HG03060 (cell line): ENCODE data around the gene XPO6.

ENCODE experiments used
- ATAC-seq: cut with Tn5 transposase; IDR thresholded peaks from one replicate; pipeline ENCODE4 v1.9.1; 2021; ENCODE audit warnings: low read depth, moderate number of reproducible peaks; ENCODE audit not compliant: unreplicated experiment

The XPO6 gene

DNA sequence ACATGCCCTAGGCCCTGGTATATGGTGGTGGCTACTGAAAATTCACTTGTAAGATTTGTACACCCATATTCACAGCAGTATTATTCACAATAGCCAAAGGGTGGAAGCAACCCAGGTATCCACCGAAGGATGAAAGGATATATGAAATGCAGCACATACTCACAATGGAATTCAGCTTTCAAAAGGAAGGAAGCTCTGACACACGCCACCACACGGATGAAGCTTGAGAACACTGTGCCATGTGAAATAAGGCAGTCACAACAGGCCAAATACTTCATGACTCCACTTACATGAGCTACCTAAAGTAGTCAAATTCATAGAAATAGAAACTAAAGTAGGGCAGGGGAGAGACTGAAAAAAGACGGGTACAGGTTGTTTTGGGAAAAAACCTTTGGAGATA is 2.9 kb downstream of the XPO6 start:
- ATAC-seq = no peak

DNA sequence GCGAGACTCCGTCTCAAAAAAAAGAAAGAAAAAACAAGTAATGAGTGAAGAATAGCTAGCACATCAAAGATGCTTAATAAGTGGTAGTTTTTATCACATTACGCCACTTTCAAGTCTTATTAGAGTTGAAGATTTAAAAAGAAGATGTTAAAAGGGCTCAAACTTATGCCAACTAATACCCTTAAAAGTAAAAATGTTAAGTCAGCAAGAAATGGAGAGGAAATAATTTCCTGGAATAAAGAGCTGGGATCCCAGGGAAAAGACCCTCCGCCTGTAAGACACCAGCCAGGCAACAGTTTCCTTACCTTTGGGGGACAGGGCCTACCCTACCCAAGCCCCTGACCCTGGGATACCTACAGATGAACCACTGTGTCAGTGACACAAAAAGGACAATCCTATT is 3.6 kb downstream of the XPO6 start:
- ATAC-seq = no peak

- ATAC-seq = no peak
Observed at GRCh38 chr16:28207399-28207798, 4.4 kb downstream of the XPO6 start.

DNA sequence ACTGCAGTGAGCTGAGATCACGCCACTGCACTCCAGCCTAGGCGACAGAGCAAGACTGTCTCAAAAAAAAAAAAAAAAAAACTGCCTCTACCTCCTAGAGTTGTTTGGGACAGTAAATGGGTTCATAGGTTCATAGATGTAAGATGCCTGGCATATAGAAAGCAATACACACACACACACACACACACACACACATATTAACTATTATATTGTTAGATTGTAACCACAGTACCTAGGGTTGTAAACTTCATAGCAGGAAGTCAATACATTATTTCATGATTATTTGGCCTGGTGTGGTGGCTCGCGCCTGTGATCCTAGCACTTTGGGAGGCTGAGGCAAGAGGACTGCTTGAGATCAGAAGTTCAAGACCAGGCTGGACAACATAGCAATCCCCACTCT is 5.8 kb downstream of the XPO6 start:
- no peak for ATAC-seq

- ATAC-seq = no peak
Observed at GRCh38 chr16:28205117-28205899, 6.5 kb downstream of the XPO6 start.

- no peak for ATAC-seq
Observed at GRCh38 chr16:28204622-28205021, 7.1 kb downstream of the XPO6 start.

GRCh38 chr16:28204204-28204603 is 7.6 kb downstream of the XPO6 start:
- ATAC-seq = no peak

DNA sequence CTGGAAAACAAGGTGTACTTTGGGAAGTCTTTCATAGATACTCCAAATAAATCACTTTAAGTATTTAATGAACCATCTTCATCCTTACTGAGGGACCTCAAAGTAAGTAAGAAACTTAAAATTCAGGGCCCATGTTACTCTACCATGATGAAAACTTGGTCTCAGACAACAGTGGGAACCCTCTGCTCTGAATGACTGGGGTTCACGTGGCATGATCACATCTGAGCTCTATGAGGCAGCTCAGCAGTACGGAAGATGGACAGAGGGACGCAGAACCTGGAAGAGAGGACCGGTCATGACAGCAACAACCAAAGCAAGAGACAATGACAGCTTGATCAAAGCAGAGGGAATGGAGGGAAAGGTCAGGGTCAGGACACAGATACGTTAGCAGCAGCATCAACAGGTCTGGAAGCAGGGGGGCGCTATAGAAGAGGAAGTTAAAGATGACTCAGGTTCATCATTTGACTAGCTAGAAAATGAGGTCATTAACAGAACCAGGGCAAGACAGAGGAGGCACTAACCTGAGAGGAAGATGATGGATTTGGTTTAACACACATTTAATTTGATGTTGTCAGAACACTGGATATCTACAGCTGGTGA is 9.5 kb downstream of the XPO6 start:
- no peak for ATAC-seq

GRCh38 chr16:28200661-28201060 is 11.1 kb downstream of the XPO6 start:
- ATAC-seq = no peak

DNA sequence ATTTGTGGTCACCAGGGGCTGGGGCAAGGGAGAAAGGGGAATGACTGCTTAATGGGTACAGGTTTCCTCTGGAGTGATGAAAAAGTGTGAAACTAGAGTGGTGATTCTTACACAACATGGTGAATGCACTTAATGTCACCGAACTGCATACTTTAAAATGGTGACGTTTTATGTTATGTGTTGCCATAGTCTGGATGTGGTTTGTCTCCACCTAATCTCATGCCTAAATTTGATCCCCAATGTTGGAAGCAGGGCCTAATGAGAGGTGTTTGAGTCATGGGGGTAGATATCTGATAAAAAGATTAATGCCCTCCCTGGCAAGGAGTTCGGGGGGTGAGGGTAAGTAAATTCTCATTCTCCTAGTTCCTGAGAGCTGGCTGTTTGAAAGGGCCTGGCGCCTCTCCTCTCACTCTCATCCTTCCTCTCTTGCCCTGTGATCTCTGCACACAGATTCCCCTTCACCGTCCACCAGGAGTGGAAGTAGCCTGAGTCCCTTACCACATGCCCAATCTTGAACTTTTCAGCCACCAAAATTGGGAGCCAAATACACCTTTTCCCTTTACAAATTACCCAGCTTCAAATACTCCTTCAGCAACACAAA is 15.3 kb downstream of the XPO6 start:
- no peak for ATAC-seq

- ATAC-seq = no peak
Observed at GRCh38 chr16:28195859-28196258, 15.9 kb downstream of the XPO6 start.

- ATAC-seq = no peak
Observed at GRCh38 chr16:28193530-28194423, 18.0 kb downstream of the XPO6 start.

- no peak for ATAC-seq
Observed at GRCh38 chr16:28192806-28193529, 18.8 kb downstream of the XPO6 start.

DNA sequence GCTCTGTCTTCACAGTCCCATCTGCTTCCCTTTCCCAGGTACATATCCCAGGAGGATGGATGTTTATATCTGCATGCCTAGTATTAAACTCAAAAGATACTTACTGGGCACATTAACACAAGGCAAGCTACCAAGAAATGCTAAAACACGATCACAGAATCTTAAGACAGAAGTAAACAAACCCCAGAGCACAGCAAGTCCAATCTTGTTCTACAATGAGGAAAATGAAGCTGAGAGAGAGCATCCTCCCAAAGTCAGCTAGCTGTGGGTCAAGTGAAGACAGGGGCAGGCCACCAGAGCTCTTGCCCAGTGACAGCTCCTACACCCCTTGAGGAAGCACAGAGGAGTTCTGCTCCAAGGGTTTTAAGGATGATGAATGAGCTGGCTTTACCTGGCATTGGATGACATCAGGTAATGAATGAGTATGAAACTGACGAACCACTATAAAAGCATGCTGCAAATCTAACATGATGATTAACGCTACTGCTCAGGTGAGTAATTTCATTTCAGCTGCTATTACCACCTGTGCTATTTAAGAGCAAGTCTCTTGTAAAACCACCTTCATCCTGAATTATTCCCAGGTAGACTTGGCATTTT is 20.3 kb downstream of the XPO6 start:
- ATAC-seq = no peak

DNA sequence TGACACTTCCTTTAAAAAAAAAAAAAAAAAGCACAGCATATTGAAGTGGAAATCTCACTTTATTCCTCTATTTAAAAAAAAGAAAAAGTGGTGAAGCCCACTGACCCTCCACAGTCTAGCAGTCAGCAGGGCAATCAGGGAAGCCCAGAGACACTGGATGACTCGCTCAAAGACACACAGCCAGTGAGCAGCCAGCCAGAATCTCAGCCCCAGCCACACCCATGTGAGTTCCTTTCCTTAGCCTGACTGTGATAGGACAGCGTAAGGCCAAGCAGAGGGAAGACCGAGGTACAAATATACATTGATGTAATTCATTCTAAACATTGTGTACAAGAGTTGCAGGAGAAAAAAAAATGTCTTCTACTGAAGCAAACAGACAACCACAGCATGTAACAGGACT is 22.5 kb downstream of the XPO6 start:
- ATAC-seq = no peak

- ATAC-seq = peak; percentile 68
Observed at GRCh38 chr16:28188085-28188916, 23.5 kb downstream of the XPO6 start.

- no peak for ATAC-seq
Observed at GRCh38 chr16:28187595-28188004, 24.2 kb downstream of the XPO6 start.

GRCh38 chr16:28186752-28187151 is 25.0 kb downstream of the XPO6 start:
- no peak for ATAC-seq

DNA sequence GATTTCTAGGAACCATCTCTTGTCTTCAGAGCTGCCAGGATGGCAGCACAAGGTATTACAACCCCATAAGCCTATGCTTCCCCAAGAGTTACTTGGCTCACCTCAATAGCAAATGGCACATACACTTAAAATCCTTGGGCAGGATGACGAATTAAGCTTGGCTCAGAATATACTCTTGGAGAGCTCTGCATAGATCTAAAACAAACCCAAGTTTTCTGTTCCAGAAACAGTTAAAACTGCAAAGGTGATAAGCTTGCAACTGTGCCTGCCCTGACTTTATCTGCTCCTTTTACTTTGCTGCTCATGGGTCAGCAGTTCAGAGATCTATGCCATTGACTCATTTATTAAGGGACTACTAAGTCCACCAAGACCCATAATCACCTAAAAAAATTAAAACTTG is 26.1 kb downstream of the XPO6 start:
- ATAC-seq = no peak
